Lung microvascular endothelial cell (primary cell): Measurements from ENCODE around the gene APMAP. TPM values are rescaled to one million over a fixed set of nuclear protein-coding genes. Genes with fewer than 3 reads are reported as not detected.

Experiments used
- DNase-seq, 2 donors: peaks; one replicate each; pipeline versions ENCODE4 v3.0.0 to v3.0.0-alpha.2; 2010; ENCODE audit warnings: low read depth in 2 of 2
- total RNA-seq: library from RNA; depleted of rRNA; stranded (reverse); fragments of >200 nt; gene quantifications from 2 replicates; pipeline ENCODE4 v1.2.1, GENCODE V29; 2014

Gene APMAP
- total RNA-seq, 1 donor from 2014 or later = 63.9 TPM

- DNase-seq = no peak
Measured at GRCh38 chr20:24987873-24988835, 4.4 kb downstream of the APMAP start.

GRCh38 chr20:24987244-24987643 is 5.3 kb downstream of the APMAP start:
- no peak for DNase-seq

GRCh38 chr20:24986436-24987015 is 6.0 kb downstream of the APMAP start:
- no peak for DNase-seq

- DNase-seq = no peak
Measured at GRCh38 chr20:24985802-24986201, 6.7 kb downstream of the APMAP start.

- no peak for DNase-seq
Measured at GRCh38 chr20:24984961-24985640, 7.5 kb downstream of the APMAP start.

GRCh38 chr20:24983896-24984295 is 8.7 kb downstream of the APMAP start:
- DNase-seq = no peak

GRCh38 chr20:24981790-24982189 is 10.8 kb downstream of the APMAP start:
- DNase-seq = no peak

- no peak for DNase-seq
Measured at GRCh38 chr20:24981282-24981681, 11.3 kb downstream of the APMAP start.

- DNase-seq = no peak
Measured at GRCh38 chr20:24980291-24981053, 12.1 kb downstream of the APMAP start.

GRCh38 chr20:24979036-24979960 is 13.3 kb downstream of the APMAP start:
- DNase-seq = no peak

- no peak for DNase-seq
Measured at GRCh38 chr20:24978513-24978912, 14.0 kb downstream of the APMAP start.

GRCh38 chr20:24977797-24978196 is 14.8 kb downstream of the APMAP start:
- no peak for DNase-seq

- DNase-seq = no peak
Measured at GRCh38 chr20:24977336-24977735, 15.2 kb downstream of the APMAP start.

GRCh38 chr20:24972341-24972740 is 20.2 kb downstream of the APMAP start:
- no peak for DNase-seq

GRCh38 chr20:24971376-24972101 is 21.0 kb downstream of the APMAP start:
- no peak for DNase-seq

GRCh38 chr20:24970754-24971153 is 21.8 kb downstream of the APMAP start:
- no peak for DNase-seq

GRCh38 chr20:24970030-24970553 is 22.5 kb downstream of the APMAP start:
- DNase-seq = no peak

- DNase-seq = no peak
Measured at GRCh38 chr20:24969186-24970029, 23.1 kb downstream of the APMAP start.
